Upper lobe of right lung (tissue), 1 donor: ENCODE data around the gene GPSM1. TPM values are rescaled to one million over a fixed set of nuclear protein-coding genes. Genes with fewer than 3 reads are reported as not detected.

Experiments used
- ATAC-seq: fragments of 200-7000 bp; cut with Tn5 transposase; one replicate; pipeline ENCODE4 v1.9.1; 2020; ENCODE audit warnings: mild to moderate bottlenecking, moderate library complexity
- DNase-seq: peaks from one replicate; pipeline ENCODE4 v3.0.0-alpha.2; 2020
- H3K27ac ChIP-seq: fragments of 200-600 bp; one replicate; pipeline ENCODE4 v1.8.0; 2022
- H3K27me3 ChIP-seq: fragments of 200-600 bp; one replicate; pipeline ENCODE4 v1.8.0; 2022; ENCODE audit warnings: mild to moderate bottlenecking
- H3K36me3 ChIP-seq: fragments of 200-600 bp; one replicate; pipeline ENCODE4 v1.8.0; 2022
- H3K4me1 ChIP-seq: fragments of 200-600 bp; one replicate; pipeline ENCODE4 v1.8.0; 2022
- H3K4me3 ChIP-seq: fragments of 200-600 bp; one replicate; pipeline ENCODE4 v1.8.0; 2022; ENCODE audit warnings: mild to moderate bottlenecking
- H3K9me3 ChIP-seq: fragments of 200-600 bp; one replicate; pipeline ENCODE4 v1.8.0; 2022
- CTCF ChIP-seq: fragments of 200-600 bp; IDR thresholded peaks from one replicate; pipeline ENCODE4 v1.8.0; 2022; ENCODE audit warnings: antibody characterized with exemption
- intact Hi-C: fragments of 100-400 bp; cut with DNase I; formaldehyde crosslinking; loops from one replicate; pipeline ENCODE4 v1.11.0; 2022
- total RNA-seq: library from RNA; stranded (reverse); fragmentation: NEBNext Ultra II Directional; extraction: Animal tissue kit (Norgen Biotek cat#: 25700); gene quantifications from one replicate; pipeline ENCODE4 v1.2.1, GENCODE V29; 2021
- donor health status: DM: no; HTN: yes; CAD: no; lungs with severe emphysema.

GPSM1 gene
- total RNA-seq, 1 donor from 2014 or later: 27.3 TPM

- Histone ChIP-seq H3K4me1 (no peaks in the 10 kb centered on the region), H3K27ac (no peak overlapping the region), H3K36me3 (peaks cover 40% of the 10 kb centered on the region), H3K9me3 (no peaks in the 10 kb centered on the region), H3K4me3 (no peak overlapping the region), H3K27me3 (no peaks in the 10 kb centered on the region)
- DNase-seq (no peak), ATAC-seq (no peak)
- intact Hi-C loops: no loop called here
- TF ChIP-seq CTCF: no peak
Observed at GRCh38 chr9:136379891-136380290, 52.6 kb downstream of the GPSM1 start.

- intact Hi-C loops: no loop called here
- ATAC-seq: no peak
- peaks cover 44% of the 10 kb centered on the region for H3K36me3 ChIP-seq
- DNase-seq: no peak
- H3K4me1 ChIP-seq: no peaks in the 10 kb centered on the region
- no peaks in the 10 kb centered on the region for H3K9me3 ChIP-seq
- H3K27me3 ChIP-seq: no peaks in the 10 kb centered on the region
- H3K27ac ChIP-seq: no peak overlapping the region
- H3K4me3 ChIP-seq: no peak overlapping the region
- no peak for TF ChIP-seq CTCF
Observed at GRCh38 chr9:136380381-136380780, 53.0 kb downstream of the GPSM1 start.

- intact Hi-C loops: no loop called here
- Histone ChIP-seq H3K9me3 (no peaks in the 10 kb centered on the region), H3K27me3 (no peaks in the 10 kb centered on the region), H3K36me3 (peaks cover 44% of the 10 kb centered on the region), H3K27ac (no peak overlapping the region), H3K4me3 (no peak overlapping the region), H3K4me1 (no peaks in the 10 kb centered on the region)
- TF ChIP-seq CTCF: no peak
- ATAC-seq: no peak
- DNase-seq: no peak
Observed at GRCh38 chr9:136381311-136381710, 54.0 kb downstream of the GPSM1 start.

GRCh38 chr9:136381966-136382513, 54.7 kb downstream of the GPSM1 start:
- H3K4me1 ChIP-seq: no peaks in the 10 kb centered on the region
- no peaks in the 10 kb centered on the region for H3K9me3 ChIP-seq
- H3K4me3 ChIP-seq: no peak overlapping the region
- H3K27ac ChIP-seq: no peak overlapping the region
- DNase-seq (no peak), ATAC-seq (no peak)
- no peak for TF ChIP-seq CTCF
- H3K27me3 ChIP-seq: no peaks in the 10 kb centered on the region
- intact Hi-C loops: no loop called here
- H3K36me3 ChIP-seq: peaks cover 44% of the 10 kb centered on the region

GRCh38 chr9:136383436-136383835, 56.1 kb downstream of the GPSM1 start:
- no peak for DNase-seq
- no peak for ATAC-seq
- no peak overlapping the region for H3K4me3 ChIP-seq
- H3K4me1 ChIP-seq: no peaks in the 10 kb centered on the region
- no peak overlapping the region for H3K27ac ChIP-seq
- intact Hi-C loops: no loop called here
- no peaks in the 10 kb centered on the region for H3K9me3 ChIP-seq
- TF ChIP-seq CTCF: no peak
- H3K27me3 ChIP-seq: no peaks in the 10 kb centered on the region
- H3K36me3 ChIP-seq: peaks cover 54% of the 10 kb centered on the region

- TF ChIP-seq CTCF: no peak
- Histone ChIP-seq H3K4me3 (no peak overlapping the region), H3K27me3 (no peaks in the 10 kb centered on the region), H3K4me1 (no peaks in the 10 kb centered on the region), H3K27ac (no peak overlapping the region), H3K36me3 (peaks cover 55% of the 10 kb centered on the region), H3K9me3 (no peaks in the 10 kb centered on the region)
- intact Hi-C loops: no loop called here
- no peak for ATAC-seq
- no peak for DNase-seq
Observed at GRCh38 chr9:136385015-136385414, 57.7 kb downstream of the GPSM1 start.
